K562 (cell line): ENCODE results near the gene CMPK1. TPM values are rescaled to one million over a fixed set of nuclear protein-coding genes. Genes with fewer than 3 reads are reported as not detected.
A peak's percentile ranks its signal among the peaks of the same experiment; 100 is the strongest.

Source experiments
- AFF1 ChIP-seq, 2 experiments: fragments of 450-650 bp; IDR thresholded peaks; 2 replicates each; pipeline ENCODE4 v1.6.1; 2018; ENCODE audit warnings: mild to moderate bottlenecking in 2 of 2, low read depth in 1 of 2; ENCODE audit not compliant: partially characterized antibody in 2 of 2
- BRD9 ChIP-seq: fragments of 450-650 bp; IDR thresholded peaks from 2 replicates; pipeline ENCODE4 v1.6.1; 2018; ENCODE audit warnings: low read depth; ENCODE audit not compliant: partially characterized antibody
- CBX1 ChIP-seq: sonication (generic); IDR thresholded peaks from 2 replicates; pipeline ENCODE4 v1.6.1; 2016; ENCODE audit warnings: antibody characterized with exemption, low read depth, mild to moderate bottlenecking
- ELF2 ChIP-seq: fragments of 250-450 bp; sonication (Bioruptor Pico); IDR thresholded peaks from 2 replicates; pipeline ENCODE4 v1.5.0; 2021; ENCODE audit warnings: mild to moderate bottlenecking
- ETV1 ChIP-seq: fragments of 450-650 bp; conservative IDR thresholded peaks from 2 replicates; pipeline ENCODE4 v1.6.1; 2016; ENCODE audit warnings: missing genetic modification characterization, control low read depth, low read depth, missing compliant biosample characterization
- FUS ChIP-seq: fragments of 200-400 bp; formaldehyde crosslinking; optimal IDR thresholded peaks from 2 replicates; pipeline ENCODE3; 2017; ENCODE audit warnings: low read depth, low read length
- MAFG ChIP-seq: fragments of 450-650 bp; conservative IDR thresholded peaks from 2 replicates; pipeline ENCODE4 v1.6.1; 2016; ENCODE audit warnings: missing genetic modification characterization, missing compliant biosample characterization
- NBN ChIP-seq: fragments of 450-650 bp; IDR thresholded peaks from 2 replicates; pipeline ENCODE4 v1.6.1; 2016; ENCODE audit warnings: low read depth, mild to moderate bottlenecking
- NR1H2 ChIP-seq: sonication (generic); formaldehyde crosslinking; IDR thresholded peaks from 2 replicates; pipeline ENCODE4 v1.4.0; 2020; ENCODE audit warnings: mild to moderate bottlenecking, missing genetic modification reagents
- PML ChIP-seq: IDR thresholded peaks from 2 replicates; pipeline ENCODE4 v1.6.1; 2012; ENCODE audit warnings: low read length, inconsistent platforms
- SLC30A9 ChIP-seq: fragments of 250-450 bp; sonication (Bioruptor Pico); IDR thresholded peaks from 2 replicates; pipeline ENCODE4 v1.8.0; 2022; ENCODE audit warnings: mild to moderate bottlenecking, moderate library complexity
- SRSF3 ChIP-seq: fragments of 200-400 bp; formaldehyde crosslinking; IDR thresholded peaks from 2 replicates; pipeline ENCODE4 v1.6.1; 2016; ENCODE audit warnings: mild to moderate bottlenecking, low read length, moderate library complexity; ENCODE audit not compliant: insufficient read depth
- TAF1 ChIP-seq: IDR thresholded peaks from 2 replicates; pipeline ENCODE4 v1.6.1; 2011; ENCODE audit warnings: mild to moderate bottlenecking, low read length, moderate library complexity; ENCODE audit not compliant: insufficient read depth, control insufficient read depth, severe bottlenecking; ENCODE audit errors: extremely low read depth
- ZBED1 ChIP-seq: IDR thresholded peaks from 2 replicates; pipeline ENCODE4 v1.6.1; 2014
- ZMIZ1 ChIP-seq, 2 experiments: fragments of 150-350 bp in 1 of 2; IDR thresholded peaks; 2 replicates each; pipeline ENCODE4 v1.6.1; 2012 to 2016; ENCODE audit warnings: low read depth in 2 of 2, low read length in 2 of 2, mild to moderate bottlenecking in 1 of 2, moderate library complexity in 1 of 2
- polyA plus RNA-seq, 8 experiments: library from polyadenylated mRNA; depleted of rRNA in 4 of 8; stranded (reverse) in 5 of 8; unstranded in 3 of 8; fragments of >200 nt; fragmentation: Nextera tagmentation in 2 of 8; fragmentation: Illumina TruSeq in 1 of 8; extraction: Ambion mirVana in 2 of 8; extraction: Trizol in 1 of 8; gene quantifications; 2 replicates each; pipeline versions ENCODE4 v1.2.1 to v1.2.3, GENCODE V29; 2011 to 2014; ENCODE audit warnings: inconsistent platforms in 1 of 8, missing spikeins in 1 of 8
- total RNA-seq, 7 experiments: library from RNA; depleted of rRNA in 6 of 7; stranded (reverse); fragments of >200 nt in 6 of 7; fragmentation: Illumina TruSeq in 2 of 7; extraction: Trizol in 2 of 7; gene quantifications; 2 replicates each; pipeline versions ENCODE4 v1.2.1 to v1.2.3, GENCODE V29; 2011 to 2021; ENCODE audit warnings: low replicate concordance in 1 of 7
- TF ChIP-seq, protein P1 (sequence below), 2 experiments: fragments of 450-650 bp in 1 of 2; sonication (generic) in 1 of 2; formaldehyde crosslinking in 1 of 2; IDR thresholded peaks in 1 of 2; conservative IDR thresholded peaks in 1 of 2; 2 replicates each; pipeline versions ENCODE4 v1.6.1 to v1.8.1; 2016 to 2023; ENCODE audit warnings: mild to moderate bottlenecking in 2 of 2, moderate library complexity in 2 of 2, inconsistent platforms in 1 of 2, missing genetic modification reagents in 1 of 2

Gene CMPK1
- total and polyA plus RNA-seq, 9 of the 15 experiments (the other 6 are each of a cell fraction or from before 2014, with no cell fraction given) = 54.5 to 197 (median 116) TPM

- TF ChIP-seq AFF1 (IDR thresholded peaks at IDR 0.05; ENCODE audit: low read depth in 1 of 2, partially characterized antibody in 2 of 2) (peak in 1 of 2 experiments; percentile 93), SLC30A9 (CRISPR knock-in tag) (no peak), CBX1 (peak; percentile 9; the same call in 1 of the 2 replicates), TAF1 (peak; percentile 87), SRSF3 (0 out of 2 replicates have a peak, but pooled peaks have one; percentile 18), BRD9 (no peak), NBN (no peak; the same call in 1 of the 2 replicates), ELF2 (CRISPR knock-in tag) (peak; percentile 50; the same call in 1 of the 2 replicates), PML (peak; percentile 40; the same call in 1 of the 2 replicates), MAFG (tag) (no peak), FUS (peak; percentile 41), ZMIZ1 (IDR thresholded peaks at IDR 0.05; ENCODE audit: low read depth in 2 of 2, low read length in 2 of 2) (no peak), ETV1 (tag) (no peak), NR1H2 (CRISPR knock-in tag) (0 out of 2 replicates have a peak, but pooled peaks have one; percentile 45), ZBED1 (0 out of 2 replicates have a peak, but pooled peaks have one; percentile 16)
- TF ChIP-seq, protein P1, sequence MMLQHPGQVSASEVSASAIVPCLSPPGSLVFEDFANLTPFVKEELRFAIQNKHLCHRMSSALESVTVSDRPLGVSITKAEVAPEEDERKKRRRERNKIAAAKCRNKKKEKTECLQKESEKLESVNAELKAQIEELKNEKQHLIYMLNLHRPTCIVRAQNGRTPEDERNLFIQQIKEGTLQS (IDR thresholded peaks at IDR 0.05) = no peak
- TF ChIP-seq, protein P1 (CRISPR knock-in tag; conservative IDR thresholded peaks at IDR 0.05) = peak; percentile 6
Measured at GRCh38 chr1:47333922-47334764, 553 bp downstream of the CMPK1 start (continued).
